Panc1 (cell line): ENCODE data around the gene EIF2D.

Experiments used
- SIN3A ChIP-seq: IDR thresholded peaks from 2 replicates; pipeline ENCODE4 v1.6.1; 2012; ENCODE audit warnings: low read depth, mild to moderate bottlenecking, low read length, moderate library complexity, borderline replicate concordance; ENCODE audit not compliant: insufficient read depth
- TCF7L2 ChIP-seq: IDR thresholded peaks from 2 replicates; pipeline ENCODE4 v1.6.1; 2011; ENCODE audit warnings: mild to moderate bottlenecking, low read depth, low read length, inconsistent platforms
- TF ChIP-seq, protein P1 (sequence below): fragments of 450-650 bp; IDR thresholded peaks from 2 replicates; pipeline ENCODE4 v1.5.1; 2017; ENCODE audit warnings: mild to moderate bottlenecking
- TF ChIP-seq, protein P2 (sequence below), 2 experiments: IDR thresholded peaks; 2 replicates each; pipeline ENCODE4 v1.6.1; 2011 to 2012; ENCODE audit warnings: low read depth in 2 of 2, control low read depth in 1 of 2, low read length in 1 of 2, mild to moderate bottlenecking in 1 of 2, moderate library complexity in 1 of 2; ENCODE audit not compliant: insufficient read depth in 1 of 2

DNA sequence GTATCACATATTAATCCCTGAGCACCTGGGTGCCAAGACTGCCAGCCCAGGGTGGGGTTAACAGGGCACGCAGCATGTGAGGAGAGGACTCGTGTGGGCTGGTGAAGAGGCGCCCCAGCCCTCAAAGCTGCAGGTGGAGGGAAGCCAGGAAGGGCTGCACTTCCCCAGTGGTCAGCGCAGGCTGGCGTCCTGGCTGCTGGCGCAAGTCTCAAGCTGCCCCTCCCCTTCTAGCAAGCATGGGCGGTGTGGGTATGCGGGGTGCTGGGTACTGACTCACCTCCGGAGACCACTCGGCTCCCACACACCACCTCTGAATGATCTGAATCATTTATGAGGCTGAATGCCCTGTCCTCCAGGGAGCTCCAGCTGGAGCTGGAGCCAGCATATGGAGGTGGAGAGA is 44.0 kb downstream of the EIF2D start:
- no peak for TF ChIP-seq SIN3A
- TF ChIP-seq, protein P1, sequence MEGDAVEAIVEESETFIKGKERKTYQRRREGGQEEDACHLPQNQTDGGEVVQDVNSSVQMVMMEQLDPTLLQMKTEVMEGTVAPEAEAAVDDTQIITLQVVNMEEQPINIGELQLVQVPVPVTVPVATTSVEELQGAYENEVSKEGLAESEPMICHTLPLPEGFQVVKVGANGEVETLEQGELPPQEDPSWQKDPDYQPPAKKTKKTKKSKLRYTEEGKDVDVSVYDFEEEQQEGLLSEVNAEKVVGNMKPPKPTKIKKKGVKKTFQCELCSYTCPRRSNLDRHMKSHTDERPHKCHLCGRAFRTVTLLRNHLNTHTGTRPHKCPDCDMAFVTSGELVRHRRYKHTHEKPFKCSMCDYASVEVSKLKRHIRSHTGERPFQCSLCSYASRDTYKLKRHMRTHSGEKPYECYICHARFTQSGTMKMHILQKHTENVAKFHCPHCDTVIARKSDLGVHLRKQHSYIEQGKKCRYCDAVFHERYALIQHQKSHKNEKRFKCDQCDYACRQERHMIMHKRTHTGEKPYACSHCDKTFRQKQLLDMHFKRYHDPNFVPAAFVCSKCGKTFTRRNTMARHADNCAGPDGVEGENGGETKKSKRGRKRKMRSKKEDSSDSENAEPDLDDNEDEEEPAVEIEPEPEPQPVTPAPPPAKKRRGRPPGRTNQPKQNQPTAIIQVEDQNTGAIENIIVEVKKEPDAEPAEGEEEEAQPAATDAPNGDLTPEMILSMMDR: no peak
- no peak for TF ChIP-seq TCF7L2
- TF ChIP-seq, protein P2, sequence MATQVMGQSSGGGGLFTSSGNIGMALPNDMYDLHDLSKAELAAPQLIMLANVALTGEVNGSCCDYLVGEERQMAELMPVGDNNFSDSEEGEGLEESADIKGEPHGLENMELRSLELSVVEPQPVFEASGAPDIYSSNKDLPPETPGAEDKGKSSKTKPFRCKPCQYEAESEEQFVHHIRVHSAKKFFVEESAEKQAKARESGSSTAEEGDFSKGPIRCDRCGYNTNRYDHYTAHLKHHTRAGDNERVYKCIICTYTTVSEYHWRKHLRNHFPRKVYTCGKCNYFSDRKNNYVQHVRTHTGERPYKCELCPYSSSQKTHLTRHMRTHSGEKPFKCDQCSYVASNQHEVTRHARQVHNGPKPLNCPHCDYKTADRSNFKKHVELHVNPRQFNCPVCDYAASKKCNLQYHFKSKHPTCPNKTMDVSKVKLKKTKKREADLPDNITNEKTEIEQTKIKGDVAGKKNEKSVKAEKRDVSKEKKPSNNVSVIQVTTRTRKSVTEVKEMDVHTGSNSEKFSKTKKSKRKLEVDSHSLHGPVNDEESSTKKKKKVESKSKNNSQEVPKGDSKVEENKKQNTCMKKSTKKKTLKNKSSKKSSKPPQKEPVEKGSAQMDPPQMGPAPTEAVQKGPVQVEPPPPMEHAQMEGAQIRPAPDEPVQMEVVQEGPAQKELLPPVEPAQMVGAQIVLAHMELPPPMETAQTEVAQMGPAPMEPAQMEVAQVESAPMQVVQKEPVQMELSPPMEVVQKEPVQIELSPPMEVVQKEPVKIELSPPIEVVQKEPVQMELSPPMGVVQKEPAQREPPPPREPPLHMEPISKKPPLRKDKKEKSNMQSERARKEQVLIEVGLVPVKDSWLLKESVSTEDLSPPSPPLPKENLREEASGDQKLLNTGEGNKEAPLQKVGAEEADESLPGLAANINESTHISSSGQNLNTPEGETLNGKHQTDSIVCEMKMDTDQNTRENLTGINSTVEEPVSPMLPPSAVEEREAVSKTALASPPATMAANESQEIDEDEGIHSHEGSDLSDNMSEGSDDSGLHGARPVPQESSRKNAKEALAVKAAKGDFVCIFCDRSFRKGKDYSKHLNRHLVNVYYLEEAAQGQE (IDR thresholded peaks at IDR 0.05; ENCODE audit: insufficient read depth in 1 of 2, low read depth in 2 of 2, low read length in 1 of 2): no peak
